ENCODE results near the gene DLG3. TPM values are rescaled to one million over a fixed set of nuclear protein-coding genes. Genes with fewer than 3 reads are reported as not detected.

Gene DLG3
- total and polyA plus RNA-seq, 5 experiments from 2014 or later: 2.3 to 6.7 (median 5.6) TPM

- Mint-ChIP-seq H3K27ac (peak overlapping the region in 1 of 10 donors; percentile 51), H3K4me3 (no peak overlapping the region), H3K27me3 (no peaks in the 10 kb centered on the region), H3K36me3 (peaks cover 4 to 37% (median 5%) of the 10 kb centered on the region in 3 donors), H3K9me3 (no peaks in the 10 kb centered on the region), H3K4me1 (peaks cover 0 to 4% (median 0%) of the 10 kb centered on the region in 4 donors)
- POLR2A ChIA-PET: no interaction called here
- DNase-seq: no peak
- ATAC-seq: no peak
These were observed 37.0 kb downstream of the DLG3 start for GRCh38 chrX:70481471-70482270.

- POLR2A ChIA-PET: no interaction called here
- ATAC-seq (no peak), DNase-seq (no peak)
- H3K4me3 Mint-ChIP-seq: no peak overlapping the region
- peaks cover 4 to 39% (median 5%) of the 10 kb centered on the region in 3 donors for H3K36me3 Mint-ChIP-seq
- no peaks in the 10 kb centered on the region for H3K9me3 Mint-ChIP-seq
- peaks cover 0 to 4% (median 0%) of the 10 kb centered on the region in 4 donors for H3K4me1 Mint-ChIP-seq
- peak overlapping the region in 1 of 10 donors; percentile 51 for H3K27ac Mint-ChIP-seq
- no peaks in the 10 kb centered on the region for H3K27me3 Mint-ChIP-seq
These were observed 37.7 kb downstream of the DLG3 start for GRCh38 chrX:70482300-70482699.

GRCh38 chrX:70485466-70485865 is 40.8 kb downstream of the DLG3 start:
- H3K4me1 Mint-ChIP-seq: peaks cover 0 to 4% (median 0%) of the 10 kb centered on the region in 4 donors
- no peak overlapping the region for H3K4me3 Mint-ChIP-seq
- H3K27ac Mint-ChIP-seq: no peak overlapping the region
- H3K9me3 Mint-ChIP-seq: no peaks in the 10 kb centered on the region
- H3K27me3 Mint-ChIP-seq: no peaks in the 10 kb centered on the region
- peaks cover 4 to 47% (median 6%) of the 10 kb centered on the region in 3 donors for H3K36me3 Mint-ChIP-seq
- POLR2A ChIA-PET: no interaction called here
- ATAC-seq: no peak
- DNase-seq: no peak

- no peak for DNase-seq
- ATAC-seq: no peak
- peaks cover 0 to 57% (median 4%) of the 10 kb centered on the region in 3 donors for H3K36me3 Mint-ChIP-seq
- H3K9me3 Mint-ChIP-seq: no peaks in the 10 kb centered on the region
- POLR2A ChIA-PET: no interaction called here
- H3K27ac Mint-ChIP-seq: no peak overlapping the region
- H3K4me3 Mint-ChIP-seq: no peak overlapping the region
- no peaks in the 10 kb centered on the region for H3K27me3 Mint-ChIP-seq
- peaks cover 0 to 2% (median 0%) of the 10 kb centered on the region in 4 donors for H3K4me1 Mint-ChIP-seq
These were observed 44.2 kb downstream of the DLG3 start for GRCh38 chrX:70488856-70489255.

GRCh38 chrX:70494441-70494840 is 49.8 kb downstream of the DLG3 start:
- Mint-ChIP-seq H3K4me3 (no peak overlapping the region), H3K27me3 (no peaks in the 10 kb centered on the region), H3K4me1 (peaks cover 0 to 2% (median 0%) of the 10 kb centered on the region in 4 donors), H3K36me3 (peaks cover 4 to 49% (median 4%) of the 10 kb centered on the region in 3 donors), H3K9me3 (no peaks in the 10 kb centered on the region), H3K27ac (no peak overlapping the region)
- DNase-seq (no peak), ATAC-seq (no peak)
- POLR2A ChIA-PET: no interaction called here

GRCh38 chrX:70496491-70496890 is 51.9 kb downstream of the DLG3 start:
- Mint-ChIP-seq H3K36me3 (peaks cover 6 to 57% (median 9%) of the 10 kb centered on the region in 3 donors), H3K9me3 (no peaks in the 10 kb centered on the region), H3K27me3 (no peaks in the 10 kb centered on the region), H3K27ac (no peak overlapping the region), H3K4me1 (peaks cover 0 to 2% (median 0%) of the 10 kb centered on the region in 4 donors), H3K4me3 (no peak overlapping the region)
- no peak for DNase-seq
- no peak for ATAC-seq
- POLR2A ChIA-PET: no interaction called here

GRCh38 chrX:70497026-70497425 is 52.4 kb downstream of the DLG3 start:
- POLR2A ChIA-PET: no interaction called here

GRCh38 chrX:70498129-70498528 is 53.5 kb downstream of the DLG3 start:
- Mint-ChIP-seq H3K36me3 (peaks cover 6 to 47% (median 8%) of the 10 kb centered on the region in 3 donors), H3K4me3 (no peak overlapping the region), H3K9me3 (no peaks in the 10 kb centered on the region), H3K27me3 (no peaks in the 10 kb centered on the region), H3K4me1 (no peaks in the 10 kb centered on the region), H3K27ac (peak overlapping the region in 4 of 10 donors; percentile 46 to 66 (median 52))
- no peak for DNase-seq
- no peak for ATAC-seq
- POLR2A ChIA-PET: no interaction called here

More at GRCh38 chrX:70497026-70497425, 52.4 kb downstream of the DLG3 start:
- H3K4me1 Mint-ChIP-seq: peaks cover 0 to 2% (median 0%) of the 10 kb centered on the region in 4 donors
- H3K27ac Mint-ChIP-seq: no peak overlapping the region
- ATAC-seq: no peak
- H3K27me3 Mint-ChIP-seq: no peaks in the 10 kb centered on the region
- H3K9me3 Mint-ChIP-seq: no peaks in the 10 kb centered on the region
- no peak overlapping the region for H3K4me3 Mint-ChIP-seq
- peaks cover 6 to 53% (median 9%) of the 10 kb centered on the region in 3 donors for H3K36me3 Mint-ChIP-seq
- DNase-seq: no peak

GRCh38 chrX:70500826-70501225 is 56.2 kb downstream of the DLG3 start:
- peaks cover 6 to 37% (median 7%) of the 10 kb centered on the region in 3 donors for H3K36me3 Mint-ChIP-seq
- H3K9me3 Mint-ChIP-seq: no peaks in the 10 kb centered on the region
- no peak overlapping the region for H3K4me3 Mint-ChIP-seq
- DNase-seq (no peak), ATAC-seq (no peak)
- no peak overlapping the region for H3K27ac Mint-ChIP-seq
- peaks cover 0 to 2% (median 0%) of the 10 kb centered on the region in 4 donors for H3K4me1 Mint-ChIP-seq
- no peaks in the 10 kb centered on the region for H3K27me3 Mint-ChIP-seq
- POLR2A ChIA-PET: no interaction called here

- Mint-ChIP-seq H3K4me1 (peaks cover 0 to 2% (median 0%) of the 10 kb centered on the region in 4 donors), H3K27me3 (peaks cover 0 to 7% (median under 1%) of the 10 kb centered on the region in 5 donors), H3K36me3 (peaks cover 0 to 20% (median 4%) of the 10 kb centered on the region in 3 donors), H3K27ac (peak overlapping the region in 3 of 10 donors; percentile 31 to 46 (median 35)), H3K9me3 (no peaks in the 10 kb centered on the region), H3K4me3 (no peak overlapping the region)
- POLR2A ChIA-PET: no interaction called here
- no peak for DNase-seq
- no peak for ATAC-seq
These were observed 60.3 kb downstream of the DLG3 start for GRCh38 chrX:70504772-70505450.

GRCh38 chrX:70505451-70505841 is 60.8 kb downstream of the DLG3 start:
- POLR2A ChIA-PET: no interaction called here
- H3K27me3 Mint-ChIP-seq: peaks cover 0 to 11% (median 4%) of the 10 kb centered on the region in 5 donors

GRCh38 chrX:70508296-70508911 is 63.8 kb downstream of the DLG3 start:
- ATAC-seq: no peak
- Mint-ChIP-seq H3K36me3 (peaks cover 0 to 3% (median 0%) of the 10 kb centered on the region in 3 donors), H3K27ac (peak overlapping the region in 1 of 10 donors; percentile 42), H3K4me3 (no peak overlapping the region), H3K27me3 (peaks cover 0 to 11% (median 4%) of the 10 kb centered on the region in 5 donors), H3K9me3 (peaks cover 0 to 4% (median 0%) of the 10 kb centered on the region in 9 donors), H3K4me1 (peaks cover 0 to 2% (median 0%) of the 10 kb centered on the region in 4 donors)
- POLR2A ChIA-PET: interaction anchor here (0.7 kb wide), 1 partner anchor 52 kb away, joined by 3 read pairs; no protein-coding TSS in a partner anchor
- DNase-seq: no peak

More at GRCh38 chrX:70505451-70505841, 60.8 kb downstream of the DLG3 start:
- no peaks in the 10 kb centered on the region for H3K9me3 Mint-ChIP-seq
- ATAC-seq (no peak), DNase-seq (no peak)
- peaks cover 0 to 16% (median 4%) of the 10 kb centered on the region in 3 donors for H3K36me3 Mint-ChIP-seq
- H3K27ac Mint-ChIP-seq: peak overlapping the region in 1 of 10 donors; percentile 40
- peaks cover 0 to 2% (median 0%) of the 10 kb centered on the region in 4 donors for H3K4me1 Mint-ChIP-seq
- no peak overlapping the region for H3K4me3 Mint-ChIP-seq

Data from naive thymus-derived CD8-positive, alpha-beta T cell (primary cell).